HEK293 (cell line): ENCODE results near the gene TUBB2B.

Experiments
- CTCF ChIA-PET: fragments of 350-600 bp; formaldehyde crosslinking; extraction: SDS; loops from one replicate; lab custom pipeline; 2021; ENCODE audit warnings: antibody characterized with exemption; lab: Yijun Ruan, JAX
- POLR2A ChIA-PET: fragments of 300-600 bp; formaldehyde crosslinking; extraction: SDS; loops from one replicate; lab custom pipeline; 2020; ENCODE audit warnings: antibody characterized with exemption, inconsistent platforms; lab: Yijun Ruan, JAX
- H3K27ac ChIP-seq: fragments of 200-500 bp; sonication (Bioruptor generic); 2 replicates; pipeline ENCODE4 v1.5.1; 2014; ENCODE audit warnings: low read depth, low read length, control low read depth, inconsistent platforms; ENCODE audit errors: extremely low read depth
- H3K36me3 ChIP-seq, 2 experiments: fragments of 200-500 bp in 1 of 2; sonication (Bioruptor generic) in 1 of 2; 1 replicate in 1 of 2; 2 replicates in 1 of 2; pipeline ENCODE4 v1.5.1; 2014 to 2017; ENCODE audit warnings: inconsistent platforms in 2 of 2, low read length in 2 of 2; ENCODE audit not compliant: control insufficient read depth in 2 of 2, insufficient read depth in 1 of 2
- H3K4me1 ChIP-seq: fragments of 200-500 bp; sonication (Bioruptor generic); 2 replicates; pipeline ENCODE4 v1.5.1; 2014; ENCODE audit warnings: mild to moderate bottlenecking, low read length, inconsistent platforms; ENCODE audit not compliant: control insufficient read depth, insufficient read depth
- H3K4me3 ChIP-seq: 2 replicates; pipeline ENCODE4 v1.5.1; 2011; ENCODE audit warnings: low read depth, mild to moderate bottlenecking, control low read depth, low read length, moderate library complexity
- H3K9me3 ChIP-seq: fragments of 200-500 bp; sonication (Bioruptor generic); 2 replicates; pipeline ENCODE4 v1.5.1; 2014; ENCODE audit warnings: low read depth, low read length, inconsistent platforms; ENCODE audit not compliant: control insufficient read depth, insufficient read depth
- GLIS1 ChIP-seq: fragments of 450-650 bp; formaldehyde crosslinking; IDR thresholded peaks from 2 replicates; pipeline ENCODE4 v1.5.1; 2016; ENCODE audit warnings: missing biosample characterization, missing genetic modification characterization
- HOXC10 ChIP-seq: sonication (generic); formaldehyde crosslinking; IDR thresholded peaks from 2 replicates; pipeline ENCODE4 v1.8.1; 2023; ENCODE audit warnings: mild to moderate bottlenecking, missing genetic modification reagents
- HOXD13 ChIP-seq: sonication (generic); formaldehyde crosslinking; IDR thresholded peaks from 2 replicates; pipeline ENCODE4 v1.8.0; 2022; ENCODE audit warnings: missing genetic modification reagents, borderline replicate concordance
- KLF7 ChIP-seq: fragments of 450-650 bp; formaldehyde crosslinking; IDR thresholded peaks from 2 replicates; pipeline ENCODE4 v1.5.1; 2016; ENCODE audit warnings: missing biosample characterization, missing genetic modification characterization, borderline replicate concordance
- SALL2 ChIP-seq: fragments of 450-650 bp; formaldehyde crosslinking; IDR thresholded peaks from 2 replicates; pipeline ENCODE4 v1.5.0; 2017; ENCODE audit warnings: missing biosample characterization, mild to moderate bottlenecking, missing genetic modification characterization, borderline replicate concordance
- SETDB1 ChIP-seq: IDR thresholded peaks from one replicate; pipeline ENCODE4 v1.6.1; 2017; ENCODE audit warnings: mild to moderate bottlenecking, low read length, moderate library complexity, mixed read lengths; ENCODE audit not compliant: insufficient read length
- SP3 ChIP-seq: fragments of 450-650 bp; formaldehyde crosslinking; IDR thresholded peaks from 2 replicates; pipeline ENCODE4 v1.5.1; 2016; ENCODE audit warnings: missing biosample characterization, missing genetic modification characterization
- ZBTB6 ChIP-seq: fragments of 450-650 bp; formaldehyde crosslinking; IDR thresholded peaks from 2 replicates; pipeline ENCODE4 v1.5.1; 2017; ENCODE audit warnings: missing biosample characterization, missing genetic modification characterization
- ZNF10 ChIP-seq: fragments of 450-650 bp; formaldehyde crosslinking; IDR thresholded peaks from 2 replicates; pipeline ENCODE4 v1.5.1; 2017; ENCODE audit warnings: missing biosample characterization, missing genetic modification characterization
- ZNF148 ChIP-seq: fragments of 450-650 bp; formaldehyde crosslinking; IDR thresholded peaks from 2 replicates; pipeline ENCODE4 v1.5.0; 2017; ENCODE audit warnings: missing biosample characterization, missing genetic modification characterization, borderline replicate concordance
- ZNF155 ChIP-seq: fragments of 450-650 bp; formaldehyde crosslinking; IDR thresholded peaks from 2 replicates; pipeline ENCODE4 v1.5.1; 2016; ENCODE audit warnings: missing biosample characterization, missing genetic modification characterization
- ZNF175 ChIP-seq: fragments of 450-650 bp; formaldehyde crosslinking; IDR thresholded peaks from 2 replicates; pipeline ENCODE4 v1.5.1; 2016; ENCODE audit warnings: missing biosample characterization, missing genetic modification characterization
- ZNF24 ChIP-seq: fragments of 450-650 bp; formaldehyde crosslinking; IDR thresholded peaks from 2 replicates; pipeline ENCODE4 v1.5.1; 2016; ENCODE audit warnings: missing biosample characterization, missing genetic modification characterization
- ZNF311 ChIP-seq: fragments of 450-650 bp; formaldehyde crosslinking; IDR thresholded peaks from 2 replicates; pipeline ENCODE4 v1.5.1; 2017; ENCODE audit warnings: missing biosample characterization, missing genetic modification characterization, borderline replicate concordance
- ZNF37A ChIP-seq: fragments of 450-650 bp; IDR thresholded peaks from 2 replicates; pipeline ENCODE4 v1.5.1; 2018; ENCODE audit warnings: missing biosample characterization, missing genetic modification characterization
- ZNF501 ChIP-seq: fragments of 450-650 bp; formaldehyde crosslinking; IDR thresholded peaks from 2 replicates; pipeline ENCODE4 v1.5.1; 2016; ENCODE audit warnings: missing biosample characterization, missing genetic modification characterization
- ZNF529 ChIP-seq: fragments of 450-650 bp; formaldehyde crosslinking; IDR thresholded peaks from 2 replicates; pipeline ENCODE4 v1.5.1; 2017; ENCODE audit warnings: missing genetic modification characterization, missing biosample characterization; ENCODE audit not compliant: insufficient replicate concordance
- ZNF704 ChIP-seq: fragments of 450-650 bp; formaldehyde crosslinking; IDR thresholded peaks from 2 replicates; pipeline ENCODE4 v1.5.1; 2016; ENCODE audit warnings: missing biosample characterization, missing genetic modification characterization
- ZNF777 ChIP-seq: fragments of 450-650 bp; formaldehyde crosslinking; IDR thresholded peaks from 2 replicates; pipeline ENCODE4 v1.5.1; 2017; ENCODE audit warnings: missing biosample characterization, missing genetic modification characterization, borderline replicate concordance
- ZSCAN5A ChIP-seq: fragments of 450-650 bp; formaldehyde crosslinking; IDR thresholded peaks from 2 replicates; pipeline ENCODE4 v1.5.1; 2016; ENCODE audit warnings: missing biosample characterization, missing genetic modification characterization

Gene TUBB2B

GRCh38 chr6:3263096-3263495 is 35.6 kb upstream of the TUBB2B start:
- Histone ChIP-seq H3K4me1 (peaks cover 10% of the 10 kb centered on the region; the same call in 1 of the 2 replicates), H3K4me3 (no peak overlapping the region), H3K9me3 (no peaks in the 10 kb centered on the region), H3K27ac (no peak overlapping the region), H3K36me3 (peaks cover 0 to 50% of the 10 kb centered on the region in 2 experiments; a peak in 2 of 3 replicates)
- POLR2A ChIA-PET: no interaction called here
- no peak for TF ChIP-seq ZSCAN5A (tag by site-specific recombination)
- no peak for TF ChIP-seq HOXC10 (CRISPR knock-in tag)
- TF ChIP-seq HOXD13 (CRISPR knock-in tag): no peak
- no peak for TF ChIP-seq ZNF501 (tag by site-specific recombination)
- TF ChIP-seq ZNF155 (tag by site-specific recombination): no peak
- no peak for TF ChIP-seq SALL2 (tag by site-specific recombination)
- no peak for TF ChIP-seq SETDB1
- CTCF ChIA-PET: interaction anchor here (0.6 to 1.4 kb wide), 4 partner anchors 12 to 863 kb away, joined by 3 to 5 read pairs (median 4); no protein-coding TSS in a partner anchor

GRCh38 chr6:3261921-3262320 is 34.5 kb upstream of the TUBB2B start:
- H3K9me3 ChIP-seq: no peaks in the 10 kb centered on the region
- no peak overlapping the region for H3K27ac ChIP-seq
- H3K4me1 ChIP-seq: peaks cover 10% of the 10 kb centered on the region; the same call in 1 of the 2 replicates
- TF ChIP-seq ZNF529 (tag by site-specific recombination): no peak
- no peak for TF ChIP-seq ZNF37A (tag by site-specific recombination)
- TF ChIP-seq GLIS1: no peak
- no peak for TF ChIP-seq ZNF148 (tag by site-specific recombination)
- TF ChIP-seq KLF7: no peak
- TF ChIP-seq ZBTB6 (tag by site-specific recombination): no peak
- no peak for TF ChIP-seq ZNF24 (tag by site-specific recombination)
- TF ChIP-seq ZNF10: no peak
- no peak for TF ChIP-seq ZNF175 (tag by site-specific recombination)
- ChIA-PET CTCF (interaction anchor here (1.0 to 1.9 kb wide), 3 partner anchors 10 to 196 kb away, joined by 3 to 10 read pairs (median 3); no protein-coding TSS in a partner anchor), POLR2A (interaction anchor here (1.4 kb wide), 1 partner anchor 105 kb away, joined by 3 read pairs; the partner anchor contains the start of gene TUBB2A)
- peaks cover 0 to 43% of the 10 kb centered on the region in 2 experiments; a peak in 2 of 3 replicates for H3K36me3 ChIP-seq
- H3K4me3 ChIP-seq: no peak overlapping the region

- Histone ChIP-seq H3K9me3 (no peaks in the 10 kb centered on the region), H3K4me3 (no peak overlapping the region), H3K27ac (no peak overlapping the region), H3K4me1 (peaks cover 10% of the 10 kb centered on the region; the same call in 1 of the 2 replicates), H3K36me3 (peaks cover 0 to 43% of the 10 kb centered on the region in 2 experiments; a peak in 2 of 3 replicates)
- POLR2A ChIA-PET: interaction anchor here (1.4 kb wide), 1 partner anchor 104 kb away, joined by 3 read pairs; the partner anchor contains the start of gene TUBB2A
- TF ChIP-seq ZNF175 (tag by site-specific recombination) (no peak), SP3 (no peak), ZNF777 (tag by site-specific recombination) (no peak), ZNF704 (no peak), ZNF311 (tag by site-specific recombination) (no peak)
- CTCF ChIA-PET: interaction anchor here (1.0 to 1.9 kb wide), 3 partner anchors 10 to 195 kb away, joined by 3 to 10 read pairs (median 3); no protein-coding TSS in a partner anchor
Observed at GRCh38 chr6:3261518-3261820, 34.0 kb upstream of the TUBB2B start.
